ENCODE results near the gene GPR141.

- TF ChIP-seq CTCF (optimal IDR thresholded peaks at IDR 0.05 in 1 of 3, IDR thresholded peaks at IDR 0.05 in 1 of 3, conservative IDR thresholded peaks at IDR 0.05 in 1 of 3; ENCODE audit: extremely low read depth in 1 of 3, insufficient read depth in 2 of 3, low read length in 3 of 3) (no peak), EZH2 (IDR thresholded peaks at IDR 0.05; ENCODE audit: low read length) (no peak)
Measured at GRCh38 chr7:37684927-37685326, 1.4 kb downstream of the GPR141 start.

Measured in keratinocyte (primary cell).